BJ (cell line): ENCODE results near the gene C16orf96. TPM values are rescaled to one million over a fixed set of nuclear protein-coding genes. Genes with fewer than 3 reads are reported as not detected.
"Not testable (repeated sequence)": the region's sequence is repeated elsewhere in the genome, so short reads cannot be mapped to it uniquely, and the experiment has no call there.

Experiments used
- CTCF ChIA-PET: fragments of 350-600 bp; formaldehyde crosslinking; extraction: SDS; loops from one replicate; lab custom pipeline; 2021; ENCODE audit warnings: antibody characterized with exemption, inconsistent platforms; lab: Yijun Ruan, JAX
- POLR2A ChIA-PET: fragments of 300-600 bp; sonication (Branson Sonifier 250); formaldehyde crosslinking; extraction: SDS; loops from one replicate; lab custom pipeline; 2021; ENCODE audit warnings: antibody characterized with exemption; lab: Charles Lee
- DNase-seq: peaks from one replicate; pipeline ENCODE4 v3.0.0-alpha.2; 2011; ENCODE audit warnings: low read depth
- H3K27me3 ChIP-seq: 2 replicates; pipeline ENCODE4 v1.6.0; 2011; ENCODE audit warnings: low read length; ENCODE audit not compliant: control insufficient read depth, insufficient read depth
- H3K36me3 ChIP-seq: 2 replicates; pipeline ENCODE4 v1.5.1; 2011; ENCODE audit warnings: low read length; ENCODE audit not compliant: control insufficient read depth, insufficient read depth
- H3K4me3 ChIP-seq: 2 replicates; pipeline ENCODE4 v1.5.1; 2011; ENCODE audit warnings: low read depth, mild to moderate bottlenecking, control low read depth, low read length
- CTCF ChIP-seq: IDR thresholded peaks from 2 replicates; pipeline ENCODE4 v1.5.1; 2011; ENCODE audit warnings: low read depth, mild to moderate bottlenecking, control low read depth, inconsistent platforms, low read length, moderate library complexity; ENCODE audit not compliant: insufficient read depth
- polyA plus RNA-seq: library from polyadenylated mRNA; depleted of rRNA; stranded (reverse); fragments of >200 nt; gene quantifications from 2 replicates; pipeline ENCODE4 v1.2.3, GENCODE V29; 2011

The C16orf96 gene
- polyA plus RNA-seq, 1 experiment: not detected

GRCh38 chr16:4570688-4571321, 14.7 kb downstream of the C16orf96 start:
- H3K27me3 ChIP-seq: 0 out of 2 replicates have a peak, but pooled peaks cover 1% of the 10 kb centered on the region
- H3K36me3 ChIP-seq: no peaks in the 10 kb centered on the region
- ChIA-PET POLR2A (no interaction called here), CTCF (interaction anchor here (0.9 to 1.2 kb wide), 2 partner anchors 10 to 15 kb away, joined by 4 read pairs; no protein-coding TSS in a partner anchor)
- no peak for TF ChIP-seq CTCF
- no peak overlapping the region for H3K4me3 ChIP-seq
- DNase-seq: no peak

GRCh38 chr16:4572715-4573114, 16.6 kb downstream of the C16orf96 start:
- DNase-seq: no peak
- POLR2A ChIA-PET: no interaction called here
- 0 out of 2 replicates have a peak, but pooled peaks cover 1% of the 10 kb centered on the region for H3K27me3 ChIP-seq
- H3K36me3 ChIP-seq: no peaks in the 10 kb centered on the region
- no peak overlapping the region for H3K4me3 ChIP-seq
- TF ChIP-seq CTCF: no peak
- CTCF ChIA-PET: interaction anchor here (1.2 to 3.0 kb wide), 3 partner anchors 12 to 67 kb away, joined by 4 to 12 read pairs (median 4); no protein-coding TSS in a partner anchor

- POLR2A ChIA-PET, H3K36me3 ChIP-seq, DNase-seq, H3K27me3 ChIP-seq, H3K4me3 ChIP-seq: not testable (repeated sequence)
- CTCF ChIA-PET: interaction anchor here (0.9 to 3.0 kb wide), 4 partner anchors 11 to 67 kb away, joined by 3 to 12 read pairs (median 4); no protein-coding TSS in a partner anchor
These were observed 17.8 kb downstream of the C16orf96 start for GRCh38 chr16:4573926-4574325.

- POLR2A ChIA-PET: no interaction called here
- CTCF ChIA-PET: interaction anchor here (0.6 to 2.1 kb wide), 5 partner anchors 10 to 70 kb away, joined by 3 to 10 read pairs (median 3); no protein-coding TSS in a partner anchor
These were observed 19.0 kb downstream of the C16orf96 start for GRCh38 chr16:4574919-4575705.

GRCh38 chr16:4576008-4576407, 19.9 kb downstream of the C16orf96 start:
- CTCF ChIA-PET: interaction anchor here (0.6 to 2.1 kb wide), 3 partner anchors 9 to 71 kb away, joined by 3 to 10 read pairs (median 6); no protein-coding TSS in a partner anchor
- H3K4me3 ChIP-seq: no peak overlapping the region

More at GRCh38 chr16:4574919-4575705, 19.0 kb downstream of the C16orf96 start:
- H3K27me3 ChIP-seq: no peaks in the 10 kb centered on the region; the same call in 1 of the 2 replicates
- TF ChIP-seq CTCF: no peak
- DNase-seq: no peak
- H3K4me3 ChIP-seq: no peak overlapping the region
- H3K36me3 ChIP-seq: no peaks in the 10 kb centered on the region

More at GRCh38 chr16:4576008-4576407, 19.9 kb downstream of the C16orf96 start:
- Histone ChIP-seq H3K36me3 (no peaks in the 10 kb centered on the region), H3K27me3 (no peaks in the 10 kb centered on the region; the same call in 1 of the 2 replicates)
- TF ChIP-seq CTCF: no peak
- POLR2A ChIA-PET: no interaction called here
- no peak for DNase-seq
